ENCODE measurements around the gene ESPNL.
"Not testable (repeated sequence)": the region's sequence is repeated elsewhere in the genome, so short reads cannot be mapped to it uniquely, and the experiment has no call there.

ESPNL gene

DNA sequence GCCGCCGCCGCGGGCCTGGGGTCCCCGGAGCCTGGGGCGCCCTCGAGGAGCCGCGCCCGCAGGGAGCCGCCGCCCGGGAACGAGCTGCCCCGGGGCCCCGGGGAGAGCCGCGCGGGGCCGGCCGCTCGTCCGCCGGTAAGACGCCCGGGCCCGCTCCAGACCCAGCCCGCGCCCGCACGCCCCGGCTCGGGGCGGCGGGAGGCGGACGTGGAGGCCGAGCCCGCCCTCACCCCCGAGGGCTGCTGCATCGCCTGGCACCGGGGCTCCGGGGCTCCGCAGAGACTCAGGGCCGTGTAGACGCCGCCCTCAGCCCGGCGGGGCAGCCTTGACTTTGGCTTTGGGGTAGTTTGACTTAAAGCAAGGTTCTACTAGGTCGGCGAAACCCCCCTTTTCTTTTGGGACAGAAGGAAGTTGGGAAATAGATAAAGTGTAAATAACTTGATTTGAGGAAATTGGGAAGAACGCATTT, 59.0 kb downstream of the ESPNL start:
- DNase-seq (ENCODE audit: low spot score): no peak

DNA sequence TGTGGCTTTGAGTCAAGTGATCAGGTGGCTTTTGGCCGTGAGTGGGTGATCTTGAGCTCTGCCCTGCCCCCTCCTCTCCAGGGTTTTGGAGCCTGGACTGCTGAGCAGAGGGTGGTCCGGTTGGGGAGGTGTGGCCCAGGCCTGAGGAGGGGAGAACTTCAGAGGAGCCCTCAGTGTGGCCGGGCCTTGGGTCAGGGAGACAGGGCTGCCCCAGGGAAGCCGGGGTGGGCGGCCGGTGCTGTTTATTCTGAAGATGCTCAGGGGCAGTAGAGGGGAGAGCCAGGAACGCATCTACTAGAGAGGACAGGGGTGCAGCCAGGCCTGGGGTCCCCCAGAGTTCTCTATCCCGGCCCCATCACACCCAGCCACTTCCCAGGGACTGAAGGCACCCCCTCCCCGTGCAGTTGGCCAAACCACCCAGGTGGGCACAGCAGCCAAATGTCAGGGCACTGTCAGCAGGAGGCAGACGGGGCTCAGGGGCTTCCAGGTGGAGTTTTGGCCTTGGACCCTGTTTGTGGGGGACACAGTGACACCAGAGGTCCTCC, 59.6 kb downstream of the ESPNL start:
- DNase-seq (ENCODE audit: low spot score): no peak

DNA sequence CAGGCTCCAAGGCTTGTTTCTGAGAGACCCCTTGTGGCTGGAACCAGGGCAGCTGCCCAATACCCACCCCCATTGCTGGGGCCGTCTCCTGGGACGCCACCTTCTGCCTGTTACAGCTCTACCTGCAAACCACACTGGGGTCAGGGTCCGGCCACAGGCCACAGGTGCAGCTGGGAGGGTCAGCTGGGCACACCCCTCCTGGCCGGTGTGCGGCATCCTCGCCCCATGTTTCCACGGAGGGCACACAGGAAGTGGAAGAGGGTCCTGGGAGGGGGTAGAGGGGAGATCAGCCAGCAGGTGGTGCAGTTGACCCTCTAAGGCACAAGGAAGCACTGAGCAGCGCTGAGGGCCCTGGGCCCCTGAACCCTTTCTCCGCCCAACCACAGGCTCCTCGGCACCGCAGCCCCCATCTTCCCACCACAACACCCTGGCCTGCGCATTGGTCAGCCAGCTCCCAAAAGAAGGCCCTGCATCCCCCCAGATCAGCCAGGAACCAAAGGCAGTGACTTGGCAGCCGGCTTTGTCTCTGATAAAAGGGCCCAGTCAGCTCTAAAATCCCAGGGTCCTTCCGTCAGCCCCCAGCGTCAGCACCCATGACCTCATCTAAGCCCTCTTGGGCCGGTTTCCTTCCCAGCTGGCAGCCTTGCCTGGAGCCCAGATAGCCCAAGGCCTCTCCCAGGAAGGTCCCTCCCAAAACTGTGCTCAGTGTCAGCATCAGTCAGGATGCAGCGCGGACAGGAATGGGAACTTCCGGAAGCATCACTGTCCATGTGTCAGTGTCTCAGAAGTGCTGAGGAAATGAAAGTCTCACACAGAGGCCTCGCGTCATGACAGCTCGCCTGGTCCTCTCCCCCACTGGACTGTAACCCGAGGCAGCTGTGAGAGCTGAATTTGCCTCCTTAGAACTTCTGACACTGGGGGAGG, 60.3 kb downstream of the ESPNL start:
- DNase-seq (ENCODE audit: low spot score): no peak

DNA sequence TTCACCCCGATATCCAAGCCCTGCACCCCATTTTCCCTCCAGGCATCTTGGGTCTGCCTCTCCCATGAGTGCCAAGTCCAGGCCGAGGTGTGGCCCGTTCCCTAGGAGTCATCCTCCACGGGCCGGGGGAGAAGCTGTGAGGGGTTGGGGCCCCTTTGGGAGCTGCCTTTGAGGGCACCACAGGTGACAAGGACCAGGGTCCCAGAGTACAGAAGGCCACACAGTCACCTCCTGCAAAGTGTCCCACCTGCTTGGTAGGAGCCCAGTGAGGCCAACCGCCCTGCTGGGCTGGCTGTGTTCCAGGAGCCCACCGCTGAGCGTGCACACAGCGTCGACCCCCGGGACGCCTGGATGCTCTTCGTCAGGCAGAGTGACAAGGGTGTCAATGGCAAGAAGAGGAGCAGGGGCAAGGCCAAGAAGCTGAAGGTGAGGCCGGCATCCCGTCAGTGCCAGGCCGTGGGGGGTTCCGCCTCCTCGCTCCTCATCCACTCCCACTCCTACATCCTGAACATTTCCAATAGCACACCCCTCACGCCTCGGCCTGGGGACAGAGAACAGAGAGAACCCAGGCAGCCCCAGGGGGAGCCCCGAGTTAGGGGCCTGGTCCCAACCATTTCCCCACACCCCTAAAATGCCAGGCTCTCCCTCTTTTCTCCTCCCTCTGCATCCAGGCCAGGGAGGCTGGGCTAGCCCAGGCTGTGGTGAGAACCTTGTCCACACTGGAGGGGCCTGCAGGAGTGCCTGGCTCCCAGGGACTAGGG, 61.3 kb downstream of the ESPNL start:
- DNase-seq (ENCODE audit: low spot score): no peak

DNA sequence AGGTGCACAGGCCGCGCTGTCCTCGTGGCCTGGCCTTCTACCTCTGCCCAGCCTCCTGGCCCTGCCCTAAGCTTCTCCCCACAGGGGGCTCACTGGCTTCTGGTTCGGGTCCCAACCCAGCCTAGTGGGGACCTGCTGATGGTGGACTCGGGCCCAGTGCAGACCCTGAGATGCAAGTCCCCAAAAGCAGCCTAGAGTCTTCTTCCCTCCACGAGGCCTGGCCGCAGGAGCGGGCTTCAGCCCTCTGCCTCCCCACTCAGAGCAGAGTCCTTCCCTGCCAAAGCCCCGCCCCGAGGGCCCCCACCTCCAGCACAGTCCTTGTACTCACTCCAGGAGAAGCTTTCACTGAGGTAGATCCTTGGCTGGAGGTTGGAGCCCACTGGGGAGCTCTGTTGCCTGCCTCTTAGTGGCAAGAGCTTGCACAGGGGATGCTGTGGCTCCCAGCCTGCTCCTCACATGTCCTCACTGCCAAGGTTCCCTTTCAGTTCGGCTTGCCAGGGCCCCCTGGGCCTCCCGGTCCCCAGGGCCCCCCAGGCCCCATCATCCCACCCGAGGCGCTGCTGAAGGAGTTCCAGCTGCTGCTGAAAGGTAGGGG, 62.2 kb downstream of the ESPNL start:
- no peak for DNase-seq (ENCODE audit: low spot score)

DNA sequence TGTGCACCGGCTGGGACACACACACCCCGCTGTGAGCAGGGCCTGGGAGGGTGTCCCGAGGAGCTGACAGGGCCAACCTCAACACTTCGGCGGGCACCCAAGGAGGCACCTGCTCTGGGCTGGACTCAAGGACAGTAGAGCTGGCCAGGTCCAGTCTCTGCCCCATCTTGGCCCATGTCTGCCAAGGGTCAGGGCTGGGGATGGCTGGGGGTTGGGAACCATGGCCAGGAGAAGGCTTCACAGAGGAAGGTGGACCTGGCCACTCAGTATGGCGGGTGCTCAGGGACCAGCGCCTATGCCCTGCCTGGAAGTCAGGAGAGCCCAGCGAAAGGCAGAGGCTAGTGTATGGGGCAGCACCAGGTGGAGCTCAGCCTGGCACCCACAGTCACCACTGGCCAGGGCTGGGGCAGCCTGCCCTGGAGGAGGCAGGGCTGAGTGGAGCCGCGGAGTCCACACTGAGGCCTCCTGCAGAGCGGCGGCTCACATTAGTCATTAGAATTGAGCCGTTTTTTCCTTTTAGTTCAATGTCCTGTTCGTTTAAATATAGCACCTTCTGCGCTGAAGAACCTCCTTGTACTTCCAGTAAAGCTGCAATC, 62.8 kb downstream of the ESPNL start:
- DNase-seq (ENCODE audit: low spot score): no peak

DNA sequence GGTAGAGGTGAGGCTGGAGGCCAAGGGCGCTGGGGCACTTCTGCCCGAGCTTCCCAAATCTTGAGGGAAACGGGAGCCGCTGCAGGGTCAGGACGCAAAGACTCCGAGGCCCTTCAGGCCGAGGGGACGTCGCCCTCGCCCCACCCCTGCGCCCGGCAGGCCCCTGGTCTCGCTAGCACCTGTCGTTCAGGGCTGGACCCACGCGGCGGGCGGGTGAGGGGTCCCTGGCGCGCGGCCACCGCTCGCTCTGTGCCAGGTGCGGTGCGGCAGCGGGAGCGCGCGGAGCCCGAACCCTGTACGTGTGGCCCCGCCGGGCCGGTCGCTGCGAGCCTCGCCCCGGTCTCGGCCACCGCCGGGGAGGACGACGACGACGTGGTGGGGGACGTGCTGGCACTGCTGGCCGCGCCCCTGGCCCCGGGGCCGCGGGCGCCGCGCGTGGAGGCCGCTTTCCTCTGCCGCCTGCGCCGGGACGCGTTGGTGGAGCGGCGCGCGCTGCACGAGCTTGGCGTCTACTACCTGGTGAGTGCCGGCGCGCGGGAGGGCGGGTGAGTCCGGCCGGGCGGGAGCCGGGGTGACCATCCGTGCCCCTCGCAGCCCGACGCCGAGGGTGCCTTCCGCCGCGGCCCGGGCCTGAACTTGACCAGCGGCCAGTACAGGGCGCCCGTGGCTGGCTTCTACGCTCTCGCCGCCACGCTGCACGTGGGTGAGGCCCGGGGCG, 63.5 kb downstream of the ESPNL start:
- no peak for DNase-seq (ENCODE audit: low spot score)

DNA sequence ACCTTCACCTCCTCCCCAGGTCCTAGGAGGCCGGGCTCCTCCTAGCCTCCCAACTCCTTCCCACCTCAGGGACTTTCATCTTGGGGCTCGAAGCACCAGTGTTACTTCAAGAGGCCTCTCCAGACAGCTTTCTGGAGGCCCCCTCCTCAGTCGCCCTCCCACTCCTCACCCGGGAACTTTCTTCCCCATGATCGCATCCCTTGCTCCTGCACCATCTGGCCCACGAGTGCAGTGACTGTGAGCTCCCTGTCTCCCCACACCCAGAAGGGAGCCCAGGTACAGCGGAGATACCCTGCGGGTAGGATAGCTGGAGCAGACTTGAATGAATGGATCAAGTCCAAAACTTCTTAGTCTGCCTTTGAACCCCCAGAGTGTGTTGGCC, 64.8 kb downstream of the ESPNL start:
- DNase-seq (ENCODE audit: low spot score): no peak

DNA sequence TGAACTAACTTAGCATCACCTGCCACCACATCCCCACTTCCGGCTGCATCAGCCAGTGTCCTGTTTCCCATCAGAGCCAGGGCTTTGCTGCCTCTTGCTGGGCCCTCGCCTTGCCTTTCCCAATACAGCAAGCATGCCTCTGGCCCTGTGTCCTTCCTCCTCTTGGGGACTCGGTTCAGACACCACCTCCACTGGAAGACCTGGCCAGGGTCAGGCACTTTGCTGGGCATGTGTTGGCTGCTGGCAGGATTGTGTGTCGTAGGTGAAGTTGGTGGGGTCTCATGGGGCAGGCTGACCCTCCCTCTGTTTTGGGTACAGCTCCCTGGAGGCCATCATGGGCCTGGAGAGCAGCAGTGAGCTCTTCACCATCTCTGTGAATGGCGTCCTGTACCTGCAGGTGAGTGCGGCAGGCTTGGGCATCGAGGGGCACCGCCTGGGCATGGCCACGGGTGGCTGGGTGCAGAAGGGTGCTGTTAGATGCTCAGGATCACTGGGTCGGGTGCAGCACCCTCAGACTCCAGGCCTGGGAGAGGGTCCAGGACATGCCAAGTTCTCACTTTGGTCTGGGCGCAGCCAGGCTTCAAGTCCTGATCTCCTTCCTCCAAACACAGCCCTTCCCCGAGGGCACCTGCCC, 65.3 kb downstream of the ESPNL start:
- DNase-seq (ENCODE audit: low spot score): no peak

DNA sequence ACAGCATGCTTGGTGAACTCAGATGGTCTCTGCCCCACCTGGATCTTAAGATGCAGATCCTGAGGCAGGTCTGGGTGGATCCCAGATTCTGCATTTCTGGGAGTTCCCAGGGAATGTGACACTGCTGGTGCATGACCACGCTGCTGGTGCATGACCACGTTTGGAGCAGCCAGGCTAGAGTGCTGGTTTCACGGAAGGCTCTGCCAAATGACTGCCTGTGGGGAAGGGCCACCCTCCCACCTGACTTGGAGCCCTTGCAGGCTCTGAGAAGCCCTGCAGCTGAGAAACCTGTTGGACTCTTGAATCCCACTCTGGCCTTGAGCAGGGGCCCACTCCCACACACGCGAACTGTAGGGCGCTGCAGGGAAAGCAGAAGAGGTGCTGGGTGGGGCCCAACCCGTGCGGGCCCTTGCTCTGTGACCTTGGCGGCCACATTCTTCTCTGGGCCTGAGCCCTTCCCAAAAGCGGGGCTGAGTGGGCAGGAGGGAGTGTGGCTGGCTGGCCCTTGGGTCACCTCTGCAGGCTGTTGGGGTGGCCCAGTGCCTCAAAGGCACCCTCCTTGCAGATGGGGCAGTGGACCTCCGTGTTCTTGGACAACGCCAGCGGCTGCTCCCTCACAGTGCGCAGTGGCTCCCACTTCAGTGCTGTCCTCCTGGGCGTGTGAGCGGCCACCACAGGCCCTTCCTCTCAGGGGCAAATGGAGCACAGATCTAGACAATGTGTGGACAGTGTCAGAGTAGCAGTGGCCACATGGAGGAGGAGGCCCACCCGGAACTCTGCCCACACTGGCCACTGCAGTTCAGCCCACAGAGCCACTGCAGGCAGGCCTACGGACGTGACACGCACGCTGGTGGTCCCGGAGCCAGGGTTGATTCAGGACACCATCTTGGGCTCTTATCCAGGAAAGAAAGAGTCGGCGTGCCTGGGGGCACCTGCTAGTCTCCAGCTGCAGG, 66.5 kb downstream of the ESPNL start:
- no peak for DNase-seq (ENCODE audit: low spot score)

DNA sequence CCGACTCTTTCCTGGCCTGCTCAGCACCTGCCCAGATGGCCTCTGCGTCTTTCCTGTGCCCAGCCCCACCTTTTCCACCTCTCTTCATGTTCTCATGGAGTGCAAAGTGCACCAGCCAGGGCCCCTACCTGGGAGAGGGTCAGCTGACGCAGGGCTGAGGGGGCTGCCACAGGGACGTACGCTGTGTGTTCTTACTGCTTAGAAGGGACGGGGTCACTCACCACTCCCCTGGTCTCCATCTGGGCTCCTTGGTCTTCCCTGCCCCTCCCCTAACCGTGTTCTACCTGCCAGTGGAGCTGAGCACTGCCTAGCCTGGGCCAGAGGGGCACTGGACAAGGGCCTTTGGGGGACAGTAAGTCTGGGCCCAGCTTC, 67.2 kb downstream of the ESPNL start:
- DNase-seq (ENCODE audit: low spot score): no peak

DNA sequence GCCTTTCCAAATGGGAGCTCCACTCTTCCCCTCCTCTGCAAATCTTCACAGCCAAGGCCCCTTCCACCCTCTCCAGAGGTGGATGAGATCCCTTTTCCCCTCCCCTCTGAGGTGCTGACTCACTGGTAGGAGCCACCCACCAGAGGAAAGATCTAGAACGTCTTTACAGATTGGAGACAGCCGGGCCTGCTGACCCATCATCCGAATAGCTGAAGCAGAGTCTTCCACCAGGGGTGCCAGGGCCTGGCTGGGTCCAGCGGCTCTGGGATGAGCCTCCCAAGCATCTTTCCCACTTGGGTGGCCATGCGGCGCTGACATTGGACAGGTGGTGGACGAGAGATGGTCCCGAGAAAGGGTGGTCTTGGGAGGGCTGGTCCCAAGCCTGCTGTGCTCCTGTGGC, 67.6 kb downstream of the ESPNL start:
- DNase-seq (ENCODE audit: low spot score): no peak

DNA sequence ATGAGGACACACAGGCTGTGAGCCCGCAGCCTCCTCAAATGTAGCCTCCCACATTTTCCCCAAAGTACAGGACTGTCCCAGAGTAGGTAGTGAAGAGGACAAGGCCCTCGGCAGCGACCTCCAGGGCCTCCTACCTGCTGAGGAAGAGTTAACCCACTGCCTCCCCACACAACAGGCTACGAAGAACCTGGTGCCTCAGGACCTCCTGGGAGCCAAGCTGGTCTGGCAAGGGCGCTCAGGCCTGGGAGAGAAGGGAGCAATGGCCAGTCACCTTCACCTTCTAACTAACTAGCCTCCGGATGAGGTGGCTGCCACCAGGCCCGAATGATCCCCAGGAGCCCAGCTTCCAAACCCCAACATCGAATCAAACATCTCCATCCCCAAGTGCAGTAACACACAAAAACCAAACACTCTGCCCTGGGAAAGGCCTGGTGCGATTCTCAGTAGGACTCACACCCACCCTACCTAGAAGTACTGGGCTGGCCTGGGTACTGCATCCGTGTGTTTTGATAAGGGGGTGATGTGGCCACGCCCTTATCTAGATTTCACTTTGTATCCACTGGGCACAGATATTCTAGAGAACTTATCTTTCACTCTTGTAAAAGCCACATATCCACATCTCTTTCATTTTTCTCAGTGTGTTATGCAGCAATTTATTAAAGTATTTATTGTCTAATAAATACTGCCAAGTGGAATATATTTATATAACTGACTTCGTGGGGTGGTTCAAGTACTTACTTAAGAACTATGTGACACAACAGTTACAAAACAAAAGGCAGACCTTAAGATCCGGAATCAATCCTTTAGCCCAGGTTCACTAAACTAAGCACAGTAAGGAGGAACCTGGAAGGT, 68.3 kb downstream of the ESPNL start:
- DNase-seq (ENCODE audit: low spot score): no peak

DNA sequence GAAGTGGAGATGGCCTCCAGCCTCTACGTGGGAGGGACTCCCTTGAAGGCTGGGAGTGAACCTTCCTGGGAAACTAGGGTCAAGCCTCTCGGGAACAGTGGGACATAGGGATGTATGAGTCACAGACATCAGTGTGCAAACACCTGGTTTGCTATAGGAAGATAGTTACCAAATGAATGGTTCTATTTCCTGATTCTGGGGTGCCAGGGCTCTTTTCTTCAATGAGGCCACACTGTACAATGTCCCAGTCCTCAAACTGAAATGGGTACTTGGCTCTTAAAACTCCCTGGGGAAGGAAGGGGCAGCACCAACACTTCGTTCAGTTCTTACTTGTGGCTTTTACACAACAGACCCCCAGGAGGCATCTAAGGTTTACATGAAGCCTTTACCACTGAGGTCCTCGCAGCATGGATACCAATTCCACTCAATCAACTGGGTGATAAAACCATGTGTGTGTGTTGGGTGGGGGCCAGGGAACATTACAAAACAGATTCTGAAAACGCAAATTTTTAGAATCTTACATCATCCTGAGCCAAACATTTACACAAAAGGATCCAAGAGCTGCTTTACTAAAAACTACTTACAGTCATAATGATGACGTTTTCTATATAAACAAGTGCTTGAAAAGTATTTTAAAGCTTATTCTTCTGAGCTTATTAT, 69.0 kb downstream of the ESPNL start:
- no peak for DNase-seq (ENCODE audit: low spot score)

DNA sequence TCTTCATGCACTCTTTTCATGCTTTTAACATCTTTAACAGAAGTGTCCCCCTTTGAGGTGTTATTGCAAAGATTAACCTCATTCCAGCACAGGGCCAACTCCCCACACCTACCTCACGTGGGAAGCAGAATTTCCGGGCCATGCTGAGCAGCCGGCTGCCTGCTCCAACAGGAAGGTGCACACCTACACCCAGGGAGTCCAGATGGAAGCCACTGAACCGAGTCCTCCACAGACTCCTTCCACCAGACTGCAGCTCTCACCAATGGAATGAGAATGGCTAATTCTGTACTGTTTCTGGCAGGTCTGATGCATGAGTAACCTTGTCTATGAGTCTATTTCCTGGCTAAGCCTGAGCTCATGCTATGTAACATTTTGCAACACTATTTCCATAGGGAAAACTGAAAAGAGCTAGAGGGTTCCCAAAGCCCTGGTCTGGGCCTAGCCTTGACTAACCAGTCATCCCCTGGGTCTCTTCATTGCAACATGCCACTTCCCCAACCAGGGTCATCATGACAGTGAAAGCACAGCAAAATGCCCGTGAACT, 69.6 kb downstream of the ESPNL start:
- no peak for DNase-seq (ENCODE audit: low spot score)

DNA sequence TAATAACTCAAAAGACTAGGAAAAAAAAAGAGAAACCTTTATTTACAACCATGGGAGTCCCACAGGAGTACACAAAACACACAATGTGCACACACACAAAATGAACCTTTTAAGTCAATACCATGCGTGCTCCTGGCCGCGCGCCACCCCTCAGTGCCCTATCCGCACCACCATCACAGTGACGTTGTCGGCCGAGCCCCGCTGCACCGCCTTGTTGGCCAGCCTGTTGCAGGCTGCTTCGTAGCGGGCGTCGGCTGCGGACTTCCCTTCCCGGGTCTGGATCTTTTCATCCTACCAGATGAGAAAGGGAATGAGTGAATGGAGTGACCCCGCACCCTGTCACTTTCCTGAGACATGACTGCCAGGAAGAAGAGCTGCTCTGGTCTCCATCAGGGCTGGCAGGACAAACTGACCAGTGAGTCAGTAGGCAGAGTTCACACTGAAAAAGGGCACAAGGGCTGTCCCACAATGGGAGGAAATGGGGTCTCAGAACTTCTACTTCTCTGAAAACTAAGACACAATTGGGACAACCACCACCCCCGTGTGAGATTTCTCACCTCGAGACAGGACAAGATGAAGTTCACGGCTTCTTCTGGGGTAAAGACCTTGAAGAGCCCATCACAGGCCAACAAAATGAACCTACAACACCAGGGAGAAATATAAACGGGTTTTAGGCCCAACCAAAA, 70.4 kb downstream of the ESPNL start:
- no peak for DNase-seq (ENCODE audit: low spot score)

DNA sequence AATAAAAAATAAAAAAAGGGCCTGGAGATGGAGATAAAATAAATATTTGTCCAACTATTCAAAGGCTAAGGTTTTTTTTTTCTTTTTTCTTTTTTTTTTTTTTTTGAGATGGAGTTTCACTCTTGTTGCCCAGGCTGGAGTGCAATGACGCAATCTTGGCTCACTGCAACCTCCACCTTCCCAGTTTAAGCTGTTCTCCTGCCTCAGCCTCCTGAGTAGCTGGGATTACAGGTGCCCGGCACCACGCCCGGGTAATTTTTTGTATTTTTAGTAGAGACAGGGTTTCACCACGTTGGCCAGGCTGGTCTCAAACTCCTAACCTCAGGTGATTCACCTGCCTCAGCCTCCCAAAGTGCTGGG, 70.9 kb downstream of the ESPNL start:
- DNase-seq (ENCODE audit: low spot score): not testable (repeated sequence)
